GM19099 (cell line): Measurements from ENCODE around the gene OPCML.

Source experiments
- POLR2A ChIP-seq: IDR thresholded peaks from 3 replicates; pipeline ENCODE4 v1.6.1; 2011; ENCODE audit warnings: low read depth; ENCODE audit not compliant: insufficient read length; ENCODE audit errors: extremely low read depth

OPCML gene

GRCh38 chr11:132464939-132465338 lies 1067.4 kb downstream of the OPCML start:
- TF ChIP-seq POLR2A = no peak

- TF ChIP-seq POLR2A = no peak
Observed at GRCh38 chr11:132464003-132464342, 1068.3 kb downstream of the OPCML start.

- no peak for TF ChIP-seq POLR2A
Observed at GRCh38 chr11:132463295-132464002, 1068.9 kb downstream of the OPCML start.

GRCh38 chr11:132459736-132460135 lies 1072.6 kb downstream of the OPCML start:
- TF ChIP-seq POLR2A = no peak

GRCh38 chr11:132457445-132457844 lies 1074.9 kb downstream of the OPCML start:
- no peak for TF ChIP-seq POLR2A

- no peak for TF ChIP-seq POLR2A
Observed at GRCh38 chr11:132456751-132457328, 1075.5 kb downstream of the OPCML start.

GRCh38 chr11:132455044-132455443 lies 1077.3 kb downstream of the OPCML start:
- TF ChIP-seq POLR2A = no peak

GRCh38 chr11:132453406-132453805 lies 1078.9 kb downstream of the OPCML start:
- no peak for TF ChIP-seq POLR2A

GRCh38 chr11:132452616-132453015 lies 1079.7 kb downstream of the OPCML start:
- no peak for TF ChIP-seq POLR2A

- TF ChIP-seq POLR2A = no peak
Observed at GRCh38 chr11:132451942-132452601, 1080.2 kb downstream of the OPCML start.

GRCh38 chr11:132450631-132451030 lies 1081.7 kb downstream of the OPCML start:
- TF ChIP-seq POLR2A = no peak

- no peak for TF ChIP-seq POLR2A
Observed at GRCh38 chr11:132448334-132448995, 1083.8 kb downstream of the OPCML start.

- no peak for TF ChIP-seq POLR2A
Observed at GRCh38 chr11:132447761-132448160, 1084.5 kb downstream of the OPCML start.

- TF ChIP-seq POLR2A = no peak
Observed at GRCh38 chr11:132445859-132446291, 1086.4 kb downstream of the OPCML start.

GRCh38 chr11:132444911-132445310 lies 1087.4 kb downstream of the OPCML start:
- no peak for TF ChIP-seq POLR2A
